Skin of body (tissue), 2 donors: ENCODE data around the gene EXOC3. TPM values are rescaled to one million over a fixed set of nuclear protein-coding genes. Genes with fewer than 3 reads are reported as not detected.

Source experiments
- DNase-seq: peaks from one replicate; lab custom pipeline; 2025; lab: John Stamatoyannopoulos, UW
- total RNA-seq: library from RNA; depleted of rRNA; stranded (reverse); fragments of >200 nt; gene quantifications from one replicate; pipeline ENCODE4 v1.2.3, GENCODE V29; 2014

Gene EXOC3
- total RNA-seq, 1 donor from 2014 or later, result 32.8 TPM

DNA sequence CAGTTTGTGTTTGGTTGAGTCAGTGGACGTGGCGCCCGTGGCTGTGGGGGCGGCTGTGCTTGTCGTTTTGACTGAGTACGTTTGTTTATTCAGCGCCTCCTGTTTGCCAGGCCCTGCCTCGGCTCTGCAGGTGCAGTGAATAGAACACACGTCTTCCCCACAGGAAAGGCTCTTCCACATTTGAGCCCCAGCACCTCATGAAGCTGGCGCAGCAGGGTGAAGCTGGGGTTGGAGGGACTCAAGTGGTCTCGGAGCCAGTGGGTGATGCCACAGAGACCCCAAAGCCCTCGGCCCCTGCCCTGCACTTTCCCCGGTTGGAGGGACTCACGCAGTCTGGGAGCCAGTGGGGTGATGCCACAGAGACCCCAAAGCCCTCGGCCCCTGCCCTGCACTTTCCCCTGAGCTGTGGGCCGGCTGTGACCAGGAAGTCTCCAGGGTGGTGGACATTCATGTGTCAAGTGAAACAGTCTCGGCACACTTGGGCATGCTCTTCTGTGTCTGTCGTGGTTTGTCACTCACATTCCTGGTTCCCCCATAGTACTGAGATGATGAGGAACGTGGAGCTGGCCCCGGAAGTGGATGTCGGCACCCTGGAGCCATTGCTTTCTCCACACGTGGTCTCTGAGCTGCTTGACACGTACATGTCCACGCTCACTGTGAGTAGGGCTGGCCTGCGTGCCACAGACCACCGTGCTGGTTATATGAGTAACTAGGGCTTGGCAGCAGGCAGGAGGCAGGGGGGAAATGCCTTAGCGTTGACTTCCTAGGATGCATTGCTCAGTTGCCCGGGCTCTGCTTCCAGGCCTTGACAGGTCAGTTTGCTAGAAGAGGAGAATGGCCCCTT, 13.6 kb downstream of the EXOC3 start:
- no peak for DNase-seq

- DNase-seq, result no peak
Measured at GRCh38 chr5:457195-457961, 14.4 kb downstream of the EXOC3 start.

- DNase-seq, result no peak
Measured at GRCh38 chr5:458547-459353, 15.8 kb downstream of the EXOC3 start.

GRCh38 chr5:459562-460272, 16.7 kb downstream of the EXOC3 start:
- DNase-seq, result no peak

- no peak for DNase-seq
Measured at GRCh38 chr5:460273-460625, 17.3 kb downstream of the EXOC3 start.

DNA sequence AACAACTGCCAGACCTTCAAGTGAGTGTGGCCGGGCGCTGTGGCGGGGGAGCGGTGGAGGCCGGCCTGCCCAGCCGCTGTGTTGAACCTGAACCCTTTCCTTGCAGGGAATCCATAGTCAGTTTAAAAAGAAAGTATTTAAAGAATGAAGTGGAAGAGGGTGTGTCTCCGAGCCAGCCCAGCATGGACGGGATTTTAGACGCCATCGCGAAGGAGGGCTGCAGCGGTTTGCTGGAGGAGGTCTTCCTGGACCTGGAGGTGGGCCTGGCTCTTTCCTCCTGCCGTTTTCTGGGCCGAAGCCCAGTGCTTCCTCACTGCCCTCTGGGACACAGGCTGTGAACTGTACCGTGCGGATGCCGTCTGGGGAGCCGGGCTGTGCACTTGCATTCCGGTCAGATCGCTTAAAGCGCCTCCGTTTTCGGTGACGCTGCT, 19.1 kb downstream of the EXOC3 start:
- no peak for DNase-seq

- DNase-seq, result no peak
Measured at GRCh38 chr5:463301-463700, 20.3 kb downstream of the EXOC3 start.

- no peak for DNase-seq
Measured at GRCh38 chr5:463952-464351, 21.0 kb downstream of the EXOC3 start.

GRCh38 chr5:464446-464842, 21.5 kb downstream of the EXOC3 start:
- DNase-seq, result no peak

GRCh38 chr5:464843-465590, 22.0 kb downstream of the EXOC3 start:
- DNase-seq, result no peak

GRCh38 chr5:465591-466403, 22.8 kb downstream of the EXOC3 start:
- DNase-seq, result no peak

- DNase-seq, result no peak
Measured at GRCh38 chr5:466661-467310, 23.8 kb downstream of the EXOC3 start.

DNA sequence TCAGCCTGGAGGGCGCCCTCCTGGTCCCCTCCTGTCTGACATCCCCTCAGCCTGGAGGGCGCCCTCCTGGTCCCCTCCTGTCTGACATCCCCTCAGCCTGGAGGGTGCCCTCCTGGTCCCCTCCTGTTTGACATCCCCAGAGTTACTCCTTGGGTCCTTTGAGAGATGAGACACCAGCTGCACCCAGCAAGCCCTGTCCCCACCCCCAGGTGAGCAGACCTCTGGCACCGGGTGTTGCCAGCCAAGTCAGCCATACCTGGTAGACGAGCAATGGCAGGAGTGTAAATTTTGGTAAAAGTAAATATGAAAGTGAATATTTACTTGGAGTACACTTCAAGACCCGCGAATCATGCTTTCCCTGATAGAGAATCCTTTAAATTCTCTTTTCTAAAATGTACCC, 25.4 kb downstream of the EXOC3 start:
- DNase-seq, result no peak

GRCh38 chr5:469752-470483, 26.9 kb downstream of the EXOC3 start:
- no peak for DNase-seq

- DNase-seq, result no peak
Measured at GRCh38 chr5:470961-471749, 28.2 kb downstream of the EXOC3 start.

DNA sequence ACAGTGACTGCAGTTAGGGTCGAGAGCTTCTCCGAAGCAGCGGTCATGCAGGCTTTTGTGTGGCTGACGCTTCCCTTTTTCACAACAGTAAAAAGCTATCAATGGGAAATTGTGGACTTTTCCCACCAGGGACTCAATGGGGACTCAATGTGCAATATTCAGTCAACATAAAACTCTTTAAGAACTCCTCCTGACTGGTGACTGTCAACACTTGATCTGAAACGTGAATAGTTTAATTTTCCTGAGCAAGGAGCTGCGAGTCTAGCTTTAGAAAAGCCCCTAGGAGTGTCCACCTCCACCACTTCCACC, 28.7 kb downstream of the EXOC3 start:
- DNase-seq, result no peak

DNA sequence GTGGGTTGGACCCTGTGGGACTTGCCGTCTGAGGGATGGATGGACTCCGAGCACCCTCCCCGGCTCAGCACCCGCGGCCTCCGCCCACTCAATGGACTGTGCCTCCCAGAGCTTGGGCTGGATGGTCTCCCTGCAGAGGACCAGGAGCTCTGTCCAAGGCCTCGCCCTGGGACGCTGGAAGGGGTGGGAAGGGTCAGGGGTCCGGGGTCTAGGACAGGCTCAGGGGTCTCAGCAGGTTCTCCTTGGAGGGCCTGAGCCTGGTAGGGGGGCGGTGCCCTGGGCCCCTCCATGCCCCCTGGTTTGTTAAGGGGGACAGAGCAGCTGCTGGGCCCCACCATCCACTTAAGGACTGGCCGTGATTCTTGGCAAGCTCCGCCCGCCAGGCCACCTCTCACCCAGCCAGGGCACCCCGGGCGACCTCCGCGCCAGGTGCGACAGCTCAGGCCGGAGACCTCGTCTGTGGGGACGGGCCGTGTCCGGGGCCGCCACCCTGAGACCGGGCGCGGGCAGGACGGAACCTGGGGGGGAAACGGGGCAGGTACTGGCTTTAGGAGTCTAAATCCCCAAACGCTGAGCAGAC, 29.2 kb downstream of the EXOC3 start:
- DNase-seq, result no peak
